HepG2 (cell line): ENCODE results near the gene RAB42. TPM values are rescaled to one million over a fixed set of nuclear protein-coding genes. Genes with fewer than 3 reads are reported as not detected.

Source experiments
- ATAC-seq: fragments of 200-7000 bp; cut with Tn5 transposase; 3 replicates; pipeline ENCODE4 v1.9.1; 2020; ENCODE audit warnings: mild to moderate bottlenecking, moderate library complexity
- BruUV-seq: library from RNA; stranded (reverse); fragments of 400-500 nt; replicated peaks from 2 replicates; lab custom pipeline; 2021; lab: Mats Ljungman, UMichigan
- CTCF ChIA-PET: fragments of 300-600 bp; formaldehyde crosslinking; extraction: SDS; loops from one replicate; lab custom pipeline; 2021; ENCODE audit warnings: low total read pairs, inconsistent platforms, low intra/inter-chr PET ratio; lab: Yijun Ruan, JAX
- POLR2A ChIA-PET: fragments of 350-600 bp; sonication (Branson Sonifier 250); formaldehyde crosslinking; loops from one replicate; lab custom pipeline; 2020; ENCODE audit warnings: antibody characterized with exemption, inconsistent platforms; lab: Yijun Ruan, JAX
- DNase-seq: peaks from one replicate; pipeline ENCODE4 v3.0.0-alpha.2; 2015; ENCODE audit warnings: low spot score
- FAIRE-seq: peaks from 3 replicates; lab custom pipeline; 2011; peaks lifted over from hg19 to GRCh38; lab: Jason Lieb, UNC
- H2AFZ ChIP-seq: one replicate; pipeline ENCODE4 v1.6.1; 2011; ENCODE audit warnings: low read length, inconsistent platforms
- H3K27ac ChIP-seq: fragments of 300-600 bp; 3 replicates; pipeline ENCODE4 v1.8.0; 2011; ENCODE audit warnings: mixed run types, mild to moderate bottlenecking, mixed read lengths, low read length, inconsistent platforms; ENCODE audit not compliant: insufficient read depth; ENCODE audit errors: extremely low read length
- H3K27me3 ChIP-seq, 2 experiments: fragments of 200-600 bp in 1 of 2; 2 replicates in 1 of 2; 3 replicates in 1 of 2; pipeline versions ENCODE4 v1.6.0 to v1.8.0; 2011; ENCODE audit warnings: low read length in 2 of 2, mild to moderate bottlenecking in 2 of 2, moderate library complexity in 2 of 2, inconsistent platforms in 1 of 2; ENCODE audit not compliant: insufficient read depth in 2 of 2, control insufficient read depth in 1 of 2
- H3K36me3 ChIP-seq, 2 experiments: fragments of 200-600 bp in 1 of 2; replicated peaks in 1 of 2; 2 replicates in 1 of 2; 3 replicates in 1 of 2; pipeline versions ENCODE4 v1.5.1 to v1.8.0; 2011; ENCODE audit warnings: low read length in 2 of 2, inconsistent platforms in 1 of 2; ENCODE audit not compliant: insufficient read depth in 2 of 2, control insufficient read depth in 1 of 2
- H3K4me1 ChIP-seq: 2 replicates; pipeline ENCODE4 v1.5.1; 2012; ENCODE audit warnings: low read length, inconsistent platforms; ENCODE audit not compliant: insufficient read depth
- H3K4me2 ChIP-seq: 2 replicates; pipeline ENCODE4 v1.6.0; 2011; ENCODE audit warnings: low read depth, low read length, inconsistent platforms
- H3K4me3 ChIP-seq, 3 experiments: fragments of 200-600 bp in 1 of 3; sonication (generic), shearing (Covaris generic) in 1 of 3; replicated peaks in 1 of 3; 2 replicates each; pipeline ENCODE4 v1.5.1; 2011 to 2016; ENCODE audit warnings: low read length in 3 of 3, inconsistent platforms in 2 of 3, low read depth in 2 of 3, mild to moderate bottlenecking in 2 of 3, control low read depth in 1 of 3, mixed read lengths in 1 of 3; ENCODE audit not compliant: insufficient read depth in 1 of 3
- H3K79me2 ChIP-seq: one replicate; pipeline ENCODE4 v1.6.1; 2011; ENCODE audit warnings: low read length, inconsistent platforms; ENCODE audit not compliant: insufficient read depth
- H3K9ac ChIP-seq: 2 replicates; pipeline ENCODE4 v1.6.0; 2011; ENCODE audit warnings: mild to moderate bottlenecking, low read depth, low read length, inconsistent platforms; ENCODE audit not compliant: insufficient read depth
- H3K9me3 ChIP-seq: 2 replicates; pipeline ENCODE4 v1.5.1; 2012; ENCODE audit warnings: mild to moderate bottlenecking, low read length
- H4K20me1 ChIP-seq: 2 replicates; pipeline ENCODE4 v1.6.0; 2011; ENCODE audit warnings: inconsistent platforms, mild to moderate bottlenecking, low read length, moderate library complexity; ENCODE audit not compliant: insufficient read depth
- CHCHD3 ChIP-seq: sonication (generic); formaldehyde crosslinking; IDR thresholded peaks from 2 replicates; pipeline ENCODE4 v1.8.0; 2022; ENCODE audit warnings: mild to moderate bottlenecking, missing genetic modification reagents, moderate library complexity
- CREM ChIP-seq, 2 experiments: sonication (generic) in 1 of 2; formaldehyde crosslinking in 1 of 2; IDR thresholded peaks; 2 replicates each; pipeline versions ENCODE4 v1.4.0 to v1.6.1; 2016 to 2020; ENCODE audit warnings: antibody characterized with exemption in 1 of 2, mild to moderate bottlenecking in 1 of 2, missing genetic modification reagents in 1 of 2
- ERF ChIP-seq: IDR thresholded peaks from 2 replicates; pipeline ENCODE4 v1.6.1; 2018; ENCODE audit warnings: missing biosample characterization, missing genetic modification reagents
- KMT2B ChIP-seq: IDR thresholded peaks from 2 replicates; pipeline ENCODE4 v1.6.1; 2016; ENCODE audit warnings: missing genetic modification reagents, missing compliant biosample characterization
- MYNN ChIP-seq: sonication (generic); formaldehyde crosslinking; IDR thresholded peaks from 2 replicates; pipeline ENCODE4 v1.4.0; 2020; ENCODE audit warnings: mild to moderate bottlenecking, low read depth, missing genetic modification reagents
- NCOA2 ChIP-seq: sonication (generic); formaldehyde crosslinking; IDR thresholded peaks from 2 replicates; pipeline ENCODE4 v1.8.0; 2022; ENCODE audit warnings: inconsistent platforms
- NFATC3 ChIP-seq: sonication (generic); formaldehyde crosslinking; IDR thresholded peaks from 2 replicates; pipeline ENCODE4 v1.5.1; 2020; ENCODE audit warnings: mild to moderate bottlenecking, missing genetic modification reagents
- ZFAT ChIP-seq: sonication (generic); formaldehyde crosslinking; conservative IDR thresholded peaks from 2 replicates; pipeline ENCODE4 v1.8.1; 2023; ENCODE audit warnings: missing genetic modification reagents, inconsistent platforms
- ZNF264 ChIP-seq: sonication (generic); formaldehyde crosslinking; IDR thresholded peaks from 2 replicates; pipeline ENCODE4 v1.4.0; 2020; ENCODE audit warnings: missing genetic modification reagents
- ZNF30 ChIP-seq: sonication (generic); formaldehyde crosslinking; IDR thresholded peaks from 2 replicates; pipeline ENCODE4 v1.5.0; 2020; ENCODE audit warnings: mild to moderate bottlenecking, missing genetic modification reagents
- ZNF773 ChIP-seq: sonication (generic); formaldehyde crosslinking; IDR thresholded peaks from 2 replicates; pipeline ENCODE4 v1.4.0; 2020; ENCODE audit warnings: missing genetic modification reagents, borderline replicate concordance
- ZNF878 ChIP-seq: sonication (generic); formaldehyde crosslinking; IDR thresholded peaks from 2 replicates; pipeline ENCODE4 v1.8.1; 2023; ENCODE audit warnings: mild to moderate bottlenecking, missing genetic modification reagents, moderate library complexity
- WGBS: methylation state at CpG from one replicate; pipeline ENCODE4 v1.1.6; 2017; ENCODE audit warnings: low lambda C conversion rate; 5-methylcytosine and 5-hydroxymethylcytosine counted together
- in situ Hi-C: cut with HindIII; loops from 2 replicates; pipeline ENCODE4 v1.10.0; 2017; ENCODE audit warnings: low pct_unique_long_range_greater_than_20kb; ENCODE audit not compliant: extremely low pct_ligation_motif_present
- intact Hi-C: fragments of 100-400 bp; cut with micrococcal nuclease; formaldehyde crosslinking; loops from one replicate; pipeline ENCODE4 v1.10.0; 2022; ENCODE audit not compliant: unreplicated experiment
- polyA plus RNA-seq, 8 experiments: library from polyadenylated mRNA; depleted of rRNA in 3 of 8; stranded (reverse) in 7 of 8; unstranded in 1 of 8; fragments of >200 nt; fragmentation: Illumina TruSeq in 4 of 8; extraction: Trizol in 4 of 8; gene quantifications; 2 replicates each; pipeline versions ENCODE4 v1.2.1 to v1.2.3, GENCODE V29; 2011 to 2016; ENCODE audit warnings: low read depth in 4 of 8, missing spikeins in 1 of 8, mixed read lengths in 1 of 8; ENCODE audit not compliant: insufficient read depth in 1 of 8
- total RNA-seq, 5 experiments: library from RNA; depleted of rRNA; stranded (reverse); fragments of >200 nt; fragmentation: Illumina TruSeq; extraction: Trizol; gene quantifications; 2 replicates each; pipeline ENCODE4 v1.2.3, GENCODE V29; 2016; ENCODE audit warnings: low read depth in 1 of 5

RAB42 gene
- total and polyA plus RNA-seq, 2 of the 13 experiments (the other 11 are each of a cell fraction or from before 2014, with no cell fraction given): 10.4 to 166 TPM

- H3K4me3 ChIP-seq: peak overlapping the region; percentile 90 to 99 (median 91)
- peak overlapping the region; percentile 97 for H3K9ac ChIP-seq
- WGBS: under 1% methylated on average over 26 of the region's 26 CpGs
- peaks cover 13% of the 10 kb centered on the region for H3K79me2 ChIP-seq
- ChIA-PET POLR2A (interaction anchor here (0.5 to 3.1 kb wide), 14 partner anchors 8 to 407 kb away, joined by 3 to 49 read pairs (median 4); partner anchors contain the start of genes GMEB1, PHACTR4, TRNAU1AP and YTHDF2), CTCF (no interaction called here)
- no peaks in the 10 kb centered on the region for H3K9me3 ChIP-seq
- H3K4me1 ChIP-seq: peaks cover 48% of the 10 kb centered on the region
- ATAC-seq (peak; percentile 37), FAIRE-seq (no peak), DNase-seq (no peak)
- intact Hi-C loops (loop anchor here (5.0 to 10.0 kb wide), 3 partner anchors 115 to 543 kb away; partner anchors contain the start of gene SRSF4), in situ Hi-C loops (loop anchor here (5.0 kb wide), 1 partner anchor 230 kb away; no protein-coding TSS in a partner anchor)
- no peaks in the 10 kb centered on the region for H4K20me1 ChIP-seq
- H3K27me3 ChIP-seq: no peaks in the 10 kb centered on the region; a peak in 1 of 5 replicates
- BruUV-seq: TSS peak; percentile 76
- H3K4me2 ChIP-seq: peak overlapping the region; percentile 71
- TF ChIP-seq ZNF30: no peak
- TF ChIP-seq ZNF773: peak; percentile 12; the same call in 1 of the 2 replicates
- TF ChIP-seq NCOA2 (CRISPR knock-in tag): no peak
- no peak for TF ChIP-seq NFATC3 (CRISPR knock-in tag)
- TF ChIP-seq MYNN (CRISPR knock-in tag): peak; percentile 38; the same call in 1 of the 2 replicates
- TF ChIP-seq KMT2B (CRISPR knock-in tag): no peak
- 0 out of 2 replicates have a peak, but pooled peaks have one; percentile 1 for TF ChIP-seq ZNF878 (CRISPR knock-in tag)
- TF ChIP-seq ERF (CRISPR knock-in tag): no peak
- no peak for TF ChIP-seq CREM (IDR thresholded peaks at IDR 0.05)
- no peak for TF ChIP-seq CREM (CRISPR knock-in tag; IDR thresholded peaks at IDR 0.05)
- TF ChIP-seq ZNF264 (CRISPR knock-in tag): no peak
- TF ChIP-seq CHCHD3 (CRISPR knock-in tag): no peak
- TF ChIP-seq ZFAT (CRISPR knock-in tag): no peak
- peak overlapping the region; percentile 87 for H3K27ac ChIP-seq
- H2AFZ ChIP-seq: peak overlapping the region; percentile 81
- no peaks in the 10 kb centered on the region for H3K36me3 ChIP-seq
Measured at GRCh38 chr1:28642056-28642846, 50.2 kb downstream of the RAB42 start.
